HS-5 (cell line): ENCODE data around the gene RHCG.

Source experiments
- DNase-seq: peaks from one replicate; pipeline ENCODE4 v3.0.0-alpha.2; 2012; ENCODE audit warnings: low read depth

Gene RHCG

DNA sequence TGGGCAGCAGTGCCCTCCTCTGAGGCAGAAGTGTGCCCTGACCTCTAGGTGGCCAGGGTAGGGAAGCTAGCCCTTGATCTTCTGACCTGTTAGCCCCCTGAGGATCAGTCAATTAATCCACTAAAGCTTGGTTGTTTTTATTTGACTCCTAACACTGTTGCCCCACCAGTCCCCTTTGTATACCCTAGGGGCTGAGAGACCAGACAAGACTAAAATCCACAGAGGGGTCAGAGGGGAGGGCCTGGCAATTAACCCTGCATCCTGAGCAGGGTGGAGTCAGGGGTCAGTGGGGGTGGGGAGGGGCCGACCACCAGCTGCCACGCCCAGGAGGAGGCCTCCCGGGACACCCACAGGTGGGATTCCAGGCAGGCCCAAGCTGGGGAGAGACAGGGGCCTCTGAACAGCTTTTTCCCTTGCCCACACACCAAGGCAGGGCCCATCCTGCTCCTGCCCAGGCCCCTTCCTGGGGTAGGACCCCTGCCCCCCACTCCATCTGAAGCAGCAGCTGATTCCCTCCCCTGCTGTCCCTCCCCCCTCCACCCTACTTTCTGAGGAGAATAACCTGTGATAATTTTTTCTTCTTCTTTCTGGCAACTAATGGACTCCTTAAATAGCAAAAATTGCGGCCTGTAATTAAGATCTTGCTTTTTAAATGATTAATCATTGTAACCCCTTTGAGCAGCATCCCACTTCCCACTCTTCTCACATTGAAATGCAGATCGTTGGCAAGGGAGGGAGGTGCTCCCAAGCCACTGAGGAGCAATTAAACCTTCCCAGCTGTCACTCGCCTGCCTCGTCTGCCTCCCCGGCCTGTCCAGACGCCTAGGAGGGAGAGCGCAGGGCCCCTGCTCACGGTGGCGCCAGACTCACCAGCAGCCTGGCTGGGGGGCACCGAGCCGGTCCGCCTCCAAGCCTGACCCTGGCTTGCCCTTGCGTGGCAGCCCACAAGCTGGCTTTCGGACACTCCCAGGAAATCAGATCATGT lies 51.9 kb downstream of the RHCG start:
- no peak for DNase-seq

DNA sequence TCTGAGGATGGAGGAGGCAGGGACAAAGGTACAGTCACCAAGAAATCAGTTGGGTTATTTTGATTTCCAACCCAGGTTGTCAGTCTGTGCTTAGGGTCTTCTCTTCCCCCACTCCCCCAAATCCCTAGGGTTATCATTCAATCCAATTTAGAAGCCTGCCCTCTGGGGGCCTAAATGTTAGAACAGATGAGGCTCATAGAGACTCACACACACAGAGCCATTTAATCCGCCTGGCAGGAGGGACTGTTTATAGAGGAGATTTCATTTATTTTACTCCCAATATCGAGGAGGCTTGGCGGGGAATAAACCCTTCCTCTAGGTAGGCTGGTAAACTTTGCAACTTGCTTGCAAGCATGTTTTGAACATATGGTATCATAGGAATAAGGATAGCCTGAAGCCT lies 52.8 kb downstream of the RHCG start:
- DNase-seq, result no peak

DNA sequence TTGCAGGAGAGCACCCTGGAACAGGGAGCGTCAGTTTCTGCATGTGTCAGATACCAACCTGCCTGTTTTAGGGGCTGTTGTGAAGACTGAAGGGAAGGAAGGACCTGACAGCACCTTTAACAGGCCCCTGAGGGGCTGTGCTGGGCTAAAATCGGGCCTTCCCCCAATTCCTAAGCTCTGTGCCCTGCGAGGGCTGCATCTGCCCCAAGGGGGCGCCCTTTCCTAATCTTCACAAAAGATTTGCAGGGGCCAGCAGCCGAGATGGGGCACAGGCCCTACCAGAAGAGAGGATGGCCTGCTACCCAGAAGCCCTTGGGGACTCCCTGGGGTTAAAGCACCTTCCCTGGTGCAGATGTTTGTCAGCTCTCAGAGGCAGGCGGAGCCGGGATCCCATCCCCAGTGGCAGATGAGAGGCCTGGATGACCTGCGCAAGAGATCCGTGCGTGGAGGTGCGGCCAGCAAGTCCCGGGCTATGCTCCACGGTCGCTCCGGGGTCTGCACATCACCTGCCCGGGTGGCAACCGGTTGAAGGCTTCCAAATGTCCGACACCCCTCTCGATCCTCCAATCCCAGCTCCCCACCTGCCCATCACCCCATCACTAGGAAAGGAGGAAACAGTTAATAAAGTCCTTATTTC lies 53.6 kb downstream of the RHCG start:
- DNase-seq, result no peak

DNA sequence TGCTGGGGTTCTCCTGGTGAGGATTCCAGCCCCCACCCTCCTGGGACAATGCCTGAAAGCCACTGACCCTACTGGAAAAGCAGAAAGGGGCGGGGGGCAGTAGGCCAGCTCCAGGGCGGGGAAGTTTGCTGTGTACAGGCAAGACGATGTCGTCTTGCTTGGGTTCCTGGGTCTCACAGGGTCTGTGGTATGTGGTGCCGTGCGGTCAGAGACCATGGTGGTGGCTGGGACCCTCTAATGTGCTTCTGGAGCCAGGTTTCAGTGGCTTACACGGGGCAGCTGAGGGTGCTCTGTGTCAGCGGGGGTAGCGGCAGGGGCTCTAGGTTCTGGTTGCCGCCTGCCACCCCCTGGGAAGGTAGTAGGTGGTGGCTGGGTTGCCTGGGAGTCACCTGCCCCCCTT lies 54.2 kb downstream of the RHCG start:
- no peak for DNase-seq

DNA sequence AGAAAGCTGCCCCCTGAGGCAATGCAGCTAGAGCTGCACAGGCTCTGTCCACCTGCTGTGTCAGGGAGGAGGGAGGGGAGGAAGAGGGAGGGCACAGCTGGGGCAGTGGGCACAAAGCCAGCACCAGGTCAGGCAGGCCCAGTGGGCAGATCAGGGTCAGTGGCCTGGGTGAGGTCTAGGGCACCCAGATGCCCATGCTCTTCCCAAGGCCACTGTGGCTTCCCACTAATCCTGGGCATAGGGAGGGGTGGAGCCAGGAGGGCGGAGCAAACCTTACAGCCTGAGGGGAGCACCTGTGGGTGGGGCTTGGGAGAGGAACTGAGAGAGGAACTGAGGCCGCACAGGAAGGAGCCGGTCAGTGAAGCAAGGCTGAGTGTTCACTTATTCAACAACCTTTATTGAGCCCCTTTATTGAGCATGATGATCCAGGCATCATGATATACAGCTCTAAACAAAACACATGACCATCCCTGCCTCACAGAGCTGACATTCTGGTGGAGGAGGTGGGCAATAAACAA lies 55.0 kb downstream of the RHCG start:
- DNase-seq, result no peak

DNA sequence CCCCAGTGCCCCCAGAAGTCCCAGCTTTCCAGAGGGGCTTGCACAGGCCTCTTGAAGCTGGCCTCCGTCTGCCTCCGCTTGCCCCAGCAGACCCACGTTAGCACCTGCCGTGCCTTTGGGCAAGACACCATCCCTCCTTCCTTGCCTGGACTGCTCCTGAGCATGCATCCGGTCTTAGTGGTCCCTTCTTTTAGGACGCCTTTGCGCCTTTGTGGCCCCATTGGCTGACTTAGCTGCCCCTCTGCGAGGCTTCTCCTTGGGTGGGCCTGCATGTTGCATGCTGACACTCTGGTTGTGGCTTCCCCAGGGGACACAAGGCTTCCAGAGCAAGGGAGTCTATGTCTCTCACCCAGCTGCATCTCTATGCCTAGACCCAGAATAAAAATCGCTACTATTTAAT lies 56.6 kb downstream of the RHCG start:
- no peak for DNase-seq

DNA sequence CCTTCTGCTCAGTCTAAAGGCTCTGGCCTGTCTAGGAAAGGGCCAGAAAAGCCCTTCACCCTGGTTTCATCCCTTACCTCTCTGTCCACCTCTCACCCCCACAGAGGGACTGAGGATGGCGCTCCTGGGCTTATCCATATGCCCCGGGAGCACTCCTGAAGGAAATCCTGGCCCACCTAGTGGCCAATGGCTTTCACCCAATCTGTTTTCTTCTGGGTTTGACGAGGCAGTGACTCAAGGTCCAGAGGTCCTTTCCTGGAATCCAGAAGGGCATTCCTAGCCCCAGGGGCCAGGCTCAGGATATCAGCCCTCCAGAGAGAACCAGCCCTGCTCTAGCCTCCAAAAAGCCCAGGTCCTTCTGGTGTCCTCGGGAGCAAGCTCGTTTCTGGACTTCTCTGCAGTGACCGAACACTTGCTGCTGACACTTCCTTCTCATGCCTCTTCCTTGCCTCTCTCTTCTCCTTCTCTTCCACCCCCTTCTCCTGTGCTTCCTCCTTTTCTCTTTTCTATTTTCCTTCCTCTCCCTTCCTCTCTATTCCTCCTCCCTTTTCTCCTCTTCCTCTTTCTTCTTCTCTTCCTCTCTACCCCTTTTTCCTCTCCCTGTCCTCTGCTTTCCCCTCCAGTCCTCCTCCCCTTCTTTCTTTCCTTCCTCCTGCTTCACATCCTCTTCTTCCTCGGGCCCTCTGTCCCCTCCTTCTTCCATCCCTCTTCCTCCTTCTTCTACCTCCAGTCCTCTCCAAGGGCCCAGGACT lies 59.6 kb downstream of the RHCG start:
- no peak for DNase-seq

DNA sequence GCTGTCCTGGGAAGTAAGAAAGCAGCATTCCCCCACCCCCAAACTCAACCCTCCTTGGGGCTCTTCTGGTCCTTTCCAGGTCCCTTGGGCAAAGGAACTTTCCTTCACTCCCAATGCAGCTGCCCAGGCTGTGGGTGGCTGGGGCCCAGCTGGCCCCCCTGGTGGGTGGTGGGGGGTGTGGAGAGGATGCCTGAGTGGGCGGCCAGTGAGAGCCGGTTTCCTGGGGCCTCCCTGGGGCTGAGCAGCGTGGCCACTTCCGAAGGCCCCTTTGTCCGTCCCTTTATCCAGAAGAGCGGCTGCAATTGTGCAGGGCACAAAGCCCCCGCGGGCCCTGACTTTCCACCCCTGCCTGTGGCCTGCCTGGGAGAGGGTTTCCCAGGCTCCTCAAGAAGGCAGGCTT lies 61.0 kb downstream of the RHCG start:
- no peak for DNase-seq

DNA sequence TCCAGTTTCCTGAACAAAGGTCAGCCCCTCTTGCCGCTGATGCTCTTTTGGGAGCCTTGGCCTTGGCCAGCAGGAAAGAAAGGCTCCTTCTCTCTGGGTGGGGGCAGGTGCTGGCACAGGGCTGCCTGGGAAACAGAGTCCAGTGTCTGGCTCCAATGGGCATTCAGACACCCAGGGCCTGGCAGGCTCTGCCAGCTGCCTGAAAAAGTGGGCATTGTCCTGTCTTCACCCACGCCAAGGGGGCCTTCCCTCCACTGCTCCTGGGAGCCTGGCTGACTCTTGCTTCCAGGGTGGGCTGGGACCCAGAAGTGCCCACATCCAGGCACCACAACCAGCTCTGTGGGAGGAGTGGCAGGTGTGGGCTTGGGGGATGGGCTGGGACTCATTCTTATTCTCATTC lies 62.7 kb downstream of the RHCG start:
- no peak for DNase-seq

DNA sequence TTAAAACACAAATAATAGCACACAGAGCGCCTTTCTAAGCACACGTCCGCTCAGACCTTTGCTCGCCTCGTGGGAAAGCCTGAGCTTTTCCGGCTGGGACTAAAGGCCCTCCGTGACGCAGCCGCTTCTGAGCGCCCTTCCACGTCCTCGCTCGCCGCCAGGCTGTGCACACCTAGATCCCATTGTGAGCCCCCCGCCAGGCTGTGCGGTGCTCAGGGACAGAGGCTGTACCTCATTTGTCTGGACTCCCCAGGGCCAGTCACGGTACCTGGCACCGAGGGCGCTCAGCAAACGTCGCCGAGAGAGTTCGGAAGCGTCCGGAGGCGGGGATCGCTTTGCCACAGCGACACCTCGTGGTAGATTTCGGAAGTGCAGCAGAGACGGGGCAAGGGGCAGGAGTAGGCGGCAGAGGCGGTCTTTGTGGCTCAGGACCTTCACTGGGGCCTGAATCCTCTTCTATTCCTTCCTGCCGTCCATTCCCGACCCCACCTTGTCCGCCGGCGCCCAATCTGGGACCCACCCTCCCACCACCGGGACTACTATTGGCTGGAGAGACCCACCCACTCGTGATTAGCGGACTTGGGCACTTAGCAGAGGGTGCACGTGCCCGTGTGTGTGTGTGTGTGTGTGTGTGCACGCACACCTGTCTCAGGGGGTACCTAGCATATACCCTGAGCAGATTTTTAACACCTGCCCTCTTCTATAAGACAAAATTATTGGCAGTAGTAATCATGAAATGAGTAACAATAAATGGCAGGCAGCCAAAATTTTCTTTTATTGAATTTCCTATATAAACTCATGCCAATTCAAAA lies 65.6 kb downstream of the RHCG start:
- DNase-seq, result no peak

DNA sequence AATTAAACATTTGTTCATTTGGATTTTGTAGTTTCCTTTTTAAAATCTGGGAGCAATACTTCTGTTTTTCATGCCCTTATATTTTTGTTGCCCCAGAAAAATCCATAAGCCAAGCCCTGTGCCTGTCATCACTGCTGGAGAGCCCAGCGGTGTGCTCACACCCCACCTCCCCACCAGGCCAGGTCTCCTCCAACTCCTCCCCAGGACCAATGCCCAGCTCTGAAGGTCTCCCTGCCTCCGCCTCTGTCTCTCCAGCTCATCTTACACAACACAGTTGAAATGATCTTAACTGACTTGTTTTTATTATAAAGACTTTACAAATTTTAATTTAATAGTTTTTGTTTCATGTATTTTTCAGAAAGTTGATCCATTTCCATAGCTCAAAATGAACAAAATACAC lies 66.4 kb downstream of the RHCG start:
- DNase-seq, result no peak

DNA sequence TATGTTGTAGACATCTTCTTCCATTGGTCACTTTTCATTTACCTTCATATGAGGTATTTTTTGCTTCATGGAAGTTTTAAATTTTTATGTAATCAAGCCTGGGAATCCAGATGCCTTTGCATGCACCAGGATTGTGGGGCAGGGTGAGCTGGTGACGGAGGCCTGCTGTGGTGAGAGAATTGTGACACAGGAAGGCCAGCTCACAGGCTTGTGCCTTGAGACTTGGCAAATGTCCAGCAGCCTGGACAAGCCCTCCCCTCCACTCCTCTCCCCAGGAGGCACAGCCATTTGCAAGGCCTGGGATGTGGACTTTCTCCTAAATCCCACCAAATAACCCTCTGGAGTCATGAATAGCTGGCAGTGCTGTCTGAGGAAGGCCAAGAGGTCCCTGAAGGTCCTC lies 67.4 kb downstream of the RHCG start:
- DNase-seq, result no peak

DNA sequence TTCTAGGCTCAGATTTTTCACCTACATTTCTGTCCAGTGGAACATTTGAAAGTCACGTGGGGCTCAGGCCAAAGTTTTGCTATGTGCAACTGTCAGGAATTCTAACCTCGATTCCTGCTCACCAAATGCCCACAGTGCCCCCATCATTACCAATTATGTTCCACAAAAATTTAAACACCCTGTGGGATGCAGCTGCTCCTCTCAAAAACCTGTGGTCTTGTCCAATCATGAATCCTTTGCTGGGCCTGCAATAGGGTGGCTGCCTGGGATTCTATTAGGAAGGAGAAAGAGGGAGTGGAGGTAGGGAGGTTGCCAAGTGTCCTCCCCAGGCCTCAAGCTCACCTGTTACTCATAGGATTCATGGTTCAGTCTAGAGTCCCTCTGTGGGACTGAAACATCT lies 68.1 kb downstream of the RHCG start:
- no peak for DNase-seq

DNA sequence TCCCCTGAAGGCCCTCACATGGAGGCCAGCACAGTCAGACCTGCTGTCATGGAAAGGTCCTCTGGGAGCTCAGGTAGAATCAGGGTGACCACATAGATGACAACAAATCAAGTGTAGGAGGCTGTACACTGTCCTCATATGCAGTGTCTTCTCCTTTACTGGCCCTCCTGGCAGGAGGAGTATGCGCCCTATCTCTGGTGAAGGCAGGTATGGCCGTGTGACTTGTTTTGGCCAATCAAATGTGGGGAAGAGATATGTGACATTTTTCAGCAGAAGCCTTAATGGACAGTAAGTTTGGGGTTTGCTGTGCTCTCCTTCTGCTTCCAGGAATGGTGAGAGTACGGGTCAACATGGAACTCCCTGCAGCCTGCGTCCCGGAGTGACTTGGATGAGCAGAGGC lies 69.9 kb downstream of the RHCG start:
- DNase-seq, result no peak

DNA sequence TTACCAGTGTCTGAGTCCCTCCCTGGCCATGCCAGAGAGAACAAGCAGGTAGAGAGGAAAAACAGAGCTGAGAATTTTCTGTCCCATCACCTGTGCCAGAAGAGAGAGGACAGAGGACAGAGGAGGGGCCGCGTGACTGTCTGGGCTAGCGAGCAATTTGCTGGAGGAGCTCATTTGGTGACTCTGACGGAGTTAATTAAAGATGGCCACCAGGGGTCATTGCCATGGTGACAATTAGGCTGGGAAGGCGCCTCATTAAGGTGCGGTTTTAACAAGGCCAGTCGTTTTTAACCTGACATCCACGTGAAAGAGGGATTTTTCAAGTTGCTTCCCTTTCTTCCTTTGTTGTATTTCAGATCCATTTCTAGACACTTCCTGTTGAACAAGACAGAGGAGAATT lies 72.4 kb downstream of the RHCG start:
- no peak for DNase-seq
